ENCODE data around the gene TGFBR3. TPM values are rescaled to one million over a fixed set of nuclear protein-coding genes. Genes with fewer than 3 reads are reported as not detected.

The TGFBR3 gene
- total RNA-seq, 2 experiments from 2014 or later: 31.5 to 36.6 TPM

DNA sequence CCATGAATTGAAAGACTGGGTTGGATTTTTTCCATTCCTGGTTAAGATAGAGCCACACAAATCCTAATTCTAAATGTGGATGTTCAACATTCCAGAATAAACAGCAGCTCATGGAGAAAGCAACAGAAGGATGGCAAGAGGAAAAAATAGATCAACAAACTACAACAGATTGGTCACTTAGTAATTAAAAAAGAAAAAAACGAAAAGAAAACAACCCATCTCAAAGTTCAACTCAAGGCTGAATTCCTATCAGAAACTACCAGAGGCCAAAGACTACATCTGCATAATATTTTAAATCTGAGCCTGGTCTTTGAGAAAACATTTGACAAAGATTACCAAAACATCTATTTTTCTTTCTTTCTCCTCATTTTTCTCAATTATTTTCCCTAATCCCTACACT lies 69.9 kb downstream of the TGFBR3 start:
- Histone ChIP-seq H3K4me3 (ENCODE audit: low read length) (no peak overlapping the region), H3K27ac (ENCODE audit: low read depth in 1 of 2, low read length in 2 of 2) (no peak overlapping the region), H3K36me3 (ENCODE audit: insufficient read depth, low read length) (no peaks in the 10 kb centered on the region), H3K27me3 (ENCODE audit: control insufficient read depth in 1 of 2, insufficient read depth in 2 of 2, low read length in 2 of 2) (no peaks in the 10 kb centered on the region), H3K4me1 (ENCODE audit: insufficient read depth, low read length) (peaks cover 3% of the 10 kb centered on the region), H3K9me3 (ENCODE audit: control insufficient read depth in 1 of 2, insufficient read depth in 1 of 2, low read length in 2 of 2) (no peaks in the 10 kb centered on the region)
- CTCF ChIA-PET: no interaction called here
- POLR2A ChIA-PET: interaction anchor here (0.9 kb wide), 1 partner anchor 33 kb away, joined by 3 read pairs; no protein-coding TSS in a partner anchor
- H3K27ac Mint-ChIP-seq: no peak overlapping the region
- intact Hi-C loops (cut with DNase I, micrococcal nuclease): no loop called here
- no peaks in the 10 kb centered on the region for H3K27me3 Mint-ChIP-seq
- DNase-seq (no peak), ATAC-seq (ENCODE audit: poor library complexity) (no peak)
- no peaks in the 10 kb centered on the region for H3K9me3 Mint-ChIP-seq
- peaks cover 40% of the 10 kb centered on the region for H3K4me1 Mint-ChIP-seq (ENCODE audit: low read depth)
- no peak overlapping the region for H3K4me3 Mint-ChIP-seq
- no peaks in the 10 kb centered on the region for H3K36me3 Mint-ChIP-seq (ENCODE audit: low read depth)
- TF ChIP-seq, protein P1, sequence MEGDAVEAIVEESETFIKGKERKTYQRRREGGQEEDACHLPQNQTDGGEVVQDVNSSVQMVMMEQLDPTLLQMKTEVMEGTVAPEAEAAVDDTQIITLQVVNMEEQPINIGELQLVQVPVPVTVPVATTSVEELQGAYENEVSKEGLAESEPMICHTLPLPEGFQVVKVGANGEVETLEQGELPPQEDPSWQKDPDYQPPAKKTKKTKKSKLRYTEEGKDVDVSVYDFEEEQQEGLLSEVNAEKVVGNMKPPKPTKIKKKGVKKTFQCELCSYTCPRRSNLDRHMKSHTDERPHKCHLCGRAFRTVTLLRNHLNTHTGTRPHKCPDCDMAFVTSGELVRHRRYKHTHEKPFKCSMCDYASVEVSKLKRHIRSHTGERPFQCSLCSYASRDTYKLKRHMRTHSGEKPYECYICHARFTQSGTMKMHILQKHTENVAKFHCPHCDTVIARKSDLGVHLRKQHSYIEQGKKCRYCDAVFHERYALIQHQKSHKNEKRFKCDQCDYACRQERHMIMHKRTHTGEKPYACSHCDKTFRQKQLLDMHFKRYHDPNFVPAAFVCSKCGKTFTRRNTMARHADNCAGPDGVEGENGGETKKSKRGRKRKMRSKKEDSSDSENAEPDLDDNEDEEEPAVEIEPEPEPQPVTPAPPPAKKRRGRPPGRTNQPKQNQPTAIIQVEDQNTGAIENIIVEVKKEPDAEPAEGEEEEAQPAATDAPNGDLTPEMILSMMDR (IDR thresholded peaks at IDR 0.05): no peak

DNA sequence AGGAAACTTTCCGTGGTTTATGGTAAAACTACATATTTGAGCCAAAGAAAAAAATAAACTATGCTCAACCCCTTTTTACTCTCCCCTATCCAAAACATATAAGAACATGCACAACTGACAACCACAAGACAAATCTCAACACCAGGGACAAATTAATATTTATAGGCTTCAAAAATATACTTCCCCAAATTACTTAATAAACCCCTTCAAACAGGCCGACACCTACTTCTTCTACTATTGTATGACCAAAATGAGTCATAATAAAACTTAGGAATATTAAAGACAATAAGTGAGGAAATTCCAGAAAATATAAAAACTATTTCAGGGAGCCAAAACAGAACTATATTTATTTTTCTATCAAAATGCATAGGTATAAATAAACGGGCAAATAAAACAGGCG lies 71.5 kb downstream of the TGFBR3 start:
- no peaks in the 10 kb centered on the region for H3K9me3 Mint-ChIP-seq
- no peaks in the 10 kb centered on the region for H3K27me3 Mint-ChIP-seq
- peak overlapping the region; percentile 4 for H3K27ac Mint-ChIP-seq
- DNase-seq: no peak
- no peak overlapping the region for H3K4me3 ChIP-seq (ENCODE audit: low read length)
- H3K4me1 Mint-ChIP-seq (ENCODE audit: low read depth): peaks cover 55% of the 10 kb centered on the region
- no peak for ATAC-seq (ENCODE audit: poor library complexity)
- no peaks in the 10 kb centered on the region for H3K36me3 Mint-ChIP-seq (ENCODE audit: low read depth)
- H3K4me3 Mint-ChIP-seq: no peak overlapping the region
- H3K27ac ChIP-seq (ENCODE audit: low read depth in 1 of 2, low read length in 2 of 2): no peak overlapping the region
- intact Hi-C loops (cut with DNase I, micrococcal nuclease): no loop called here
- ChIA-PET POLR2A (interaction anchor here (1.0 kb wide), 1 partner anchor 10 kb away, joined by 3 read pairs; no protein-coding TSS in a partner anchor), CTCF (no interaction called here)
- TF ChIP-seq, protein P1 (IDR thresholded peaks at IDR 0.05): no peak
- peaks cover 16% of the 10 kb centered on the region for H3K4me1 ChIP-seq (ENCODE audit: insufficient read depth, low read length)
- no peaks in the 10 kb centered on the region for H3K9me3 ChIP-seq (ENCODE audit: control insufficient read depth in 1 of 2, insufficient read depth in 1 of 2, low read length in 2 of 2)
- H3K27me3 ChIP-seq (ENCODE audit: control insufficient read depth in 1 of 2, insufficient read depth in 2 of 2, low read length in 2 of 2): no peaks in the 10 kb centered on the region
- H3K36me3 ChIP-seq (ENCODE audit: insufficient read depth, low read length): no peaks in the 10 kb centered on the region

DNA sequence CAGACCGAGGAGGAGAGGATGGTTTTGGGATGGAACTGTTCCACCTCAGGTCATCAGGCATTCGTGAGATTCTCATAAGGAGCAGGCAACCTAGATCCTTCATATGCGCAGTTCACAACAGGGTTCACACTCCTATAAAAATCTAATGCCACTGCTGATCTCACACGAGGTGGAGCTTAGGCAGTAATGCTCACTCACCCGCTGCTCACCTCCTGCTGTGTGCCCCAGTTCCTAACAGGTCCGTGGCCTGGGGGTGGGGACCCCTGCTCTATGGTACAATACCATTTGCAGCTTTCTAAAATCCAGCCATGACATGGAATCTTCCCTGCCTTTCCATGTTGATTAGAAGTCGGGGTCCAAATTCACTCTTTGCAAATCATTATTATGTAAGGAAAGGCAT lies 72.1 kb downstream of the TGFBR3 start:
- POLR2A ChIA-PET: interaction anchor here (1.0 kb wide), 1 partner anchor 9 kb away, joined by 3 read pairs; no protein-coding TSS in a partner anchor
- Histone ChIP-seq H3K9me3 (ENCODE audit: control insufficient read depth in 1 of 2, insufficient read depth in 1 of 2, low read length in 2 of 2) (no peaks in the 10 kb centered on the region), H3K4me1 (ENCODE audit: insufficient read depth, low read length) (peaks cover 19% of the 10 kb centered on the region), H3K27me3 (ENCODE audit: control insufficient read depth in 1 of 2, insufficient read depth in 2 of 2, low read length in 2 of 2) (no peaks in the 10 kb centered on the region), H3K36me3 (ENCODE audit: insufficient read depth, low read length) (no peaks in the 10 kb centered on the region), H3K27ac (ENCODE audit: low read depth in 1 of 2, low read length in 2 of 2) (no peak overlapping the region), H3K4me3 (ENCODE audit: low read length) (no peak overlapping the region)
- DNase-seq: no peak
- H3K27ac Mint-ChIP-seq: no peak overlapping the region
- no peaks in the 10 kb centered on the region for H3K36me3 Mint-ChIP-seq (ENCODE audit: low read depth)
- CTCF ChIA-PET: no interaction called here
- no peaks in the 10 kb centered on the region for H3K27me3 Mint-ChIP-seq
- intact Hi-C loops (cut with DNase I, micrococcal nuclease): no loop called here
- ATAC-seq (ENCODE audit: poor library complexity): no peak
- H3K9me3 Mint-ChIP-seq: no peaks in the 10 kb centered on the region
- TF ChIP-seq, protein P1 (IDR thresholded peaks at IDR 0.05): no peak
- H3K4me1 Mint-ChIP-seq (ENCODE audit: low read depth): peaks cover 60% of the 10 kb centered on the region
- H3K4me3 Mint-ChIP-seq: no peak overlapping the region
